ENCODE results near the gene IWS1.

The IWS1 gene

DNA sequence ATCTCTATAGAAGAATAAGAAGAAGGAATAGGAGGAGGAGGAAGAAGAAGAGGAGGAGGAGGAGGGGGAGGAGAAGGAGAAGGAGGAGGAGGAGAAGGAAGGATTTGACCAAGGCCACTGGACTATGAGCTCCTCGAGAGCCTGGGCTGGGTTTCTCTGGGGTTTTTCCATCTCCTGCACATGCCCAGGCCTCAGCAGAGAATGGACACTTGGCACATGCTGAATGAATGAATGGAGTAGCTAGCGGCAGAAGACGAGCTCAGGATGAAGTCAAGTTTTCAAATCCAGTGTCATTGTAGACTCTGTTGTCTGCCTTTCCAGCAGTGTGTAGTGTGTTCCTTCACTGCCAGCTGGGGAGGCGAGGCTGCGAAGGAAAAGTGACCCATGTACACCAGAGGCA, 11.4 kb upstream of the IWS1 start:
- H3K4me1 ChIP-seq (ENCODE audit: control insufficient read depth in 1 of 2, insufficient read depth in 1 of 2, low read depth in 1 of 2, low read length in 1 of 2) = no peaks in the 10 kb centered on the region
- no peaks in the 10 kb centered on the region for H3K36me3 ChIP-seq
- TF ChIP-seq, protein P1, sequence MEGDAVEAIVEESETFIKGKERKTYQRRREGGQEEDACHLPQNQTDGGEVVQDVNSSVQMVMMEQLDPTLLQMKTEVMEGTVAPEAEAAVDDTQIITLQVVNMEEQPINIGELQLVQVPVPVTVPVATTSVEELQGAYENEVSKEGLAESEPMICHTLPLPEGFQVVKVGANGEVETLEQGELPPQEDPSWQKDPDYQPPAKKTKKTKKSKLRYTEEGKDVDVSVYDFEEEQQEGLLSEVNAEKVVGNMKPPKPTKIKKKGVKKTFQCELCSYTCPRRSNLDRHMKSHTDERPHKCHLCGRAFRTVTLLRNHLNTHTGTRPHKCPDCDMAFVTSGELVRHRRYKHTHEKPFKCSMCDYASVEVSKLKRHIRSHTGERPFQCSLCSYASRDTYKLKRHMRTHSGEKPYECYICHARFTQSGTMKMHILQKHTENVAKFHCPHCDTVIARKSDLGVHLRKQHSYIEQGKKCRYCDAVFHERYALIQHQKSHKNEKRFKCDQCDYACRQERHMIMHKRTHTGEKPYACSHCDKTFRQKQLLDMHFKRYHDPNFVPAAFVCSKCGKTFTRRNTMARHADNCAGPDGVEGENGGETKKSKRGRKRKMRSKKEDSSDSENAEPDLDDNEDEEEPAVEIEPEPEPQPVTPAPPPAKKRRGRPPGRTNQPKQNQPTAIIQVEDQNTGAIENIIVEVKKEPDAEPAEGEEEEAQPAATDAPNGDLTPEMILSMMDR (IDR thresholded peaks at IDR 0.05) = no peak

GRCh38 chr2:127536707-127537541, 10.6 kb upstream of the IWS1 start:
- Histone ChIP-seq H3K36me3 (no peaks in the 10 kb centered on the region), H3K9me3 (no peaks in the 10 kb centered on the region), H3K4me1 (ENCODE audit: control insufficient read depth in 1 of 2, insufficient read depth in 1 of 2, low read depth in 1 of 2, low read length in 1 of 2) (no peaks in the 10 kb centered on the region), H3K27ac (no peak overlapping the region), H3K4me3 (ENCODE audit: low read depth in 1 of 2, low read length in 1 of 2) (no peak overlapping the region), H3K27me3 (no peaks in the 10 kb centered on the region)
- TF ChIP-seq, protein P1 (IDR thresholded peaks at IDR 0.05) = no peak

More for the DNA sequence above, 11.4 kb upstream of the IWS1 start:
- Histone ChIP-seq H3K27me3 (no peaks in the 10 kb centered on the region), H3K9me3 (no peaks in the 10 kb centered on the region), H3K27ac (no peak overlapping the region), H3K4me3 (ENCODE audit: low read depth in 1 of 2, low read length in 1 of 2) (no peak overlapping the region)

- no peaks in the 10 kb centered on the region for H3K4me1 ChIP-seq (ENCODE audit: control insufficient read depth in 1 of 2, insufficient read depth in 1 of 2, low read depth in 1 of 2, low read length in 1 of 2)
- H3K4me3 ChIP-seq (ENCODE audit: low read depth in 1 of 2, low read length in 1 of 2) = no peak overlapping the region
- no peaks in the 10 kb centered on the region for H3K36me3 ChIP-seq
- no peak overlapping the region for H3K27ac ChIP-seq
- H3K27me3 ChIP-seq = no peaks in the 10 kb centered on the region
- TF ChIP-seq, protein P1 (IDR thresholded peaks at IDR 0.05) = no peak
- no peaks in the 10 kb centered on the region for H3K9me3 ChIP-seq
Observed at GRCh38 chr2:127535918-127536317, 9.6 kb upstream of the IWS1 start.

GRCh38 chr2:127535422-127535901, 9.2 kb upstream of the IWS1 start, which contains the start of gene MYO7B:
Gene MYO7B (plus strand): TSS chr2:127535683. CDS start chr2:127559723, 24,040 bp downstream.
- TF ChIP-seq, protein P1 (IDR thresholded peaks at IDR 0.05) = no peak
- Histone ChIP-seq H3K27me3 (no peaks in the 10 kb centered on the region), H3K9me3 (no peaks in the 10 kb centered on the region), H3K36me3 (no peaks in the 10 kb centered on the region), H3K27ac (no peak within 1 kb of the TSS), H3K4me1 (ENCODE audit: control insufficient read depth in 1 of 2, insufficient read depth in 1 of 2, low read depth in 1 of 2, low read length in 1 of 2) (no peaks in the 10 kb centered on the region), H3K4me3 (ENCODE audit: low read depth in 1 of 2, low read length in 1 of 2) (no peak within 1 kb of the TSS)

GRCh38 chr2:127532296-127532695, 6.0 kb upstream of the IWS1 start:
- Histone ChIP-seq H3K27me3 (no peaks in the 10 kb centered on the region), H3K9me3 (no peaks in the 10 kb centered on the region), H3K4me1 (ENCODE audit: control insufficient read depth in 1 of 2, insufficient read depth in 1 of 2, low read depth in 1 of 2, low read length in 1 of 2) (peaks cover 3 to 4% of the 10 kb centered on the region in 2 experiments), H3K4me3 (ENCODE audit: low read depth in 1 of 2, low read length in 1 of 2) (no peak overlapping the region), H3K27ac (no peak overlapping the region), H3K36me3 (no peaks in the 10 kb centered on the region)
- TF ChIP-seq, protein P1 (IDR thresholded peaks at IDR 0.05) = no peak

Data from neutrophil (primary cell).